IPS-NIHi11 (cell line): Measurements from ENCODE around the gene ZNF490.

Experiments used
- DNase-seq: peaks from one replicate; pipeline ENCODE4 v3.0.0; 2012; ENCODE audit warnings: mixed read lengths, low spot score

The ZNF490 gene

GRCh38 chr19:12543855-12544254 lies 66.8 kb downstream of the ZNF490 start:
- DNase-seq: no peak
